PC-3 (cell line): ENCODE data around the gene CCDC201.

Experiments used
- CTCF ChIP-seq: fragments of 300-600 bp; sonication (generic); conservative IDR thresholded peaks from 2 replicates; pipeline ENCODE4 v1.5.1; 2017; ENCODE audit warnings: antibody characterized with exemption, low read depth, mild to moderate bottlenecking, low read length
- EZH2phosphoT487 ChIP-seq: fragments of 300-600 bp; sonication (generic); IDR thresholded peaks from 2 replicates; pipeline ENCODE4 v1.6.1; 2018; ENCODE audit warnings: mild to moderate bottlenecking, antibody characterized with exemption, low read length, borderline replicate concordance

- TF ChIP-seq CTCF: no peak
- TF ChIP-seq EZH2phosphoT487: no peak
These were observed 9.0 kb upstream of the CCDC201 start for GRCh38 chr7:45881759-45882464.
